ENCODE data around the gene RERE.
"Not testable (repeated sequence)": the region's sequence is repeated elsewhere in the genome, so short reads cannot be mapped to it uniquely, and the experiment has no call there.

Gene RERE

GRCh38 chr1:8388732-8389562 is 428.5 kb downstream of the RERE start:
- H3K4me2 ChIP-seq = no peak overlapping the region
- no peak for TF ChIP-seq Cebpa-rat (IDR thresholded peaks at IDR 0.05)
- no peak overlapping the region for H3K9ac ChIP-seq
- peaks cover 42% of the 10 kb centered on the region for H3K36me3 ChIP-seq
- H4K20me1 ChIP-seq = peaks cover 97% of the 10 kb centered on the region
- no peaks in the 10 kb centered on the region for H3K27me3 ChIP-seq
- H3K4me3 ChIP-seq = no peak overlapping the region
- H3K4me1 ChIP-seq = peaks cover 78% of the 10 kb centered on the region
- H3K27ac ChIP-seq = no peak overlapping the region
- no peaks in the 10 kb centered on the region for H3K9me3 ChIP-seq

GRCh38 chr1:8386247-8386646 is 431.2 kb downstream of the RERE start:
- Histone ChIP-seq H3K4me3 (no peak overlapping the region), H3K27me3 (no peaks in the 10 kb centered on the region), H3K4me2 (peak overlapping the region; percentile 50), H3K9me3 (no peaks in the 10 kb centered on the region), H3K9ac (no peak overlapping the region), H3K27ac (no peak overlapping the region), H3K36me3 (peaks cover 41% of the 10 kb centered on the region), H4K20me1 (peaks cover 97% of the 10 kb centered on the region), H3K4me1 (peaks cover 89% of the 10 kb centered on the region)
- TF ChIP-seq Cebpa-rat (IDR thresholded peaks at IDR 0.05) = no peak

GRCh38 chr1:8384577-8384976 is 432.9 kb downstream of the RERE start:
- peak overlapping the region; percentile 2 for H3K4me2 ChIP-seq
- H3K27ac ChIP-seq = no peak overlapping the region
- no peak overlapping the region for H3K4me3 ChIP-seq
- H3K4me1 ChIP-seq = peaks cover 92% of the 10 kb centered on the region
- peaks cover 41% of the 10 kb centered on the region for H3K36me3 ChIP-seq
- TF ChIP-seq Cebpa-rat (IDR thresholded peaks at IDR 0.05) = no peak
- no peaks in the 10 kb centered on the region for H3K9me3 ChIP-seq
- H3K9ac ChIP-seq = no peak overlapping the region
- no peaks in the 10 kb centered on the region for H3K27me3 ChIP-seq
- peaks cover 97% of the 10 kb centered on the region for H4K20me1 ChIP-seq

GRCh38 chr1:8384088-8384487 is 433.4 kb downstream of the RERE start:
- no peak overlapping the region for H3K4me3 ChIP-seq
- H3K36me3 ChIP-seq = peaks cover 37% of the 10 kb centered on the region
- TF ChIP-seq Cebpa-rat (IDR thresholded peaks at IDR 0.05) = no peak
- H3K4me1 ChIP-seq = peaks cover 92% of the 10 kb centered on the region
- H3K4me2 ChIP-seq = peak overlapping the region; percentile 2; the same call in 1 of the 2 replicates
- no peak overlapping the region for H3K9ac ChIP-seq
- peaks cover 97% of the 10 kb centered on the region for H4K20me1 ChIP-seq
- H3K27me3 ChIP-seq = no peaks in the 10 kb centered on the region
- no peaks in the 10 kb centered on the region for H3K9me3 ChIP-seq
- H3K27ac ChIP-seq = no peak overlapping the region

- peaks cover 33% of the 10 kb centered on the region for H3K36me3 ChIP-seq
- H3K4me3 ChIP-seq = no peak overlapping the region
- 0 out of 2 replicates have a peak, but pooled peaks have one; percentile 15 for TF ChIP-seq Cebpa-rat (IDR thresholded peaks at IDR 0.05)
- H3K27me3 ChIP-seq = no peaks in the 10 kb centered on the region
- H3K9ac ChIP-seq = no peak overlapping the region
- no peaks in the 10 kb centered on the region for H3K9me3 ChIP-seq
- H4K20me1 ChIP-seq = peaks cover 97% of the 10 kb centered on the region
- H3K4me2 ChIP-seq = peak overlapping the region; percentile 75
- no peak overlapping the region for H3K27ac ChIP-seq
- peaks cover 93% of the 10 kb centered on the region for H3K4me1 ChIP-seq
Observed at GRCh38 chr1:8382608-8383505, 434.6 kb downstream of the RERE start.

- no peak overlapping the region for H3K9ac ChIP-seq
- peaks cover 97% of the 10 kb centered on the region for H4K20me1 ChIP-seq
- H3K27me3 ChIP-seq = no peaks in the 10 kb centered on the region
- no peak for TF ChIP-seq Cebpa-rat (IDR thresholded peaks at IDR 0.05)
- H3K4me3 ChIP-seq = no peak overlapping the region
- H3K27ac ChIP-seq = no peak overlapping the region
- peaks cover 89% of the 10 kb centered on the region for H3K4me1 ChIP-seq
- H3K36me3 ChIP-seq = peaks cover 33% of the 10 kb centered on the region
- no peaks in the 10 kb centered on the region for H3K9me3 ChIP-seq
- peak overlapping the region; percentile 75; the same call in 1 of the 2 replicates for H3K4me2 ChIP-seq
Observed at GRCh38 chr1:8382051-8382505, 435.4 kb downstream of the RERE start.

- H3K36me3 ChIP-seq = peaks cover 34% of the 10 kb centered on the region
- no peak for TF ChIP-seq Cebpa-rat (IDR thresholded peaks at IDR 0.05)
- peaks cover 84% of the 10 kb centered on the region for H3K4me1 ChIP-seq
- H3K27me3 ChIP-seq = no peaks in the 10 kb centered on the region
- H3K9ac ChIP-seq = no peak overlapping the region
- H3K27ac ChIP-seq = no peak overlapping the region
- H3K4me3 ChIP-seq = no peak overlapping the region
- no peaks in the 10 kb centered on the region for H3K9me3 ChIP-seq
- no peak overlapping the region for H3K4me2 ChIP-seq
- peaks cover 97% of the 10 kb centered on the region for H4K20me1 ChIP-seq
Observed at GRCh38 chr1:8381618-8382017, 435.8 kb downstream of the RERE start.

- not testable (repeated sequence) for H3K9me3 ChIP-seq, H3K9ac ChIP-seq, H3K27me3 ChIP-seq, H3K4me3 ChIP-seq, H3K27ac ChIP-seq
- Histone ChIP-seq H3K4me2 (peak overlapping the region; percentile 5; the same call in 1 of the 2 replicates), H4K20me1 (peaks cover 100% of the 10 kb centered on the region), H3K4me1 (peaks cover 75% of the 10 kb centered on the region), H3K36me3 (peaks cover 40% of the 10 kb centered on the region)
Observed at GRCh38 chr1:8380310-8380709, 437.1 kb downstream of the RERE start.

- Histone ChIP-seq H3K36me3 (peaks cover 37% of the 10 kb centered on the region), H3K27ac (peak overlapping the region; percentile 26), H3K9me3 (no peaks in the 10 kb centered on the region), H4K20me1 (peaks cover 100% of the 10 kb centered on the region), H3K27me3 (no peaks in the 10 kb centered on the region), H3K9ac (peak overlapping the region; percentile 51; the same call in 1 of the 2 replicates), H3K4me3 (no peak overlapping the region), H3K4me1 (peaks cover 74% of the 10 kb centered on the region), H3K4me2 (peak overlapping the region; percentile 65)
- no peak for TF ChIP-seq Cebpa-rat (IDR thresholded peaks at IDR 0.05)
Observed at GRCh38 chr1:8379513-8380186, 437.8 kb downstream of the RERE start.
